GM10266 (cell line): ENCODE measurements around the gene SLC27A1.

Experiments
- DNase-seq: peaks from one replicate; pipeline ENCODE4 v3.0.0; 2012; ENCODE audit errors: extremely low spot score
- CTCF ChIP-seq: IDR thresholded peaks from 2 replicates; pipeline ENCODE4 v1.5.1; 2012; ENCODE audit warnings: mild to moderate bottlenecking, low read depth; ENCODE audit not compliant: control insufficient read depth, insufficient read depth; ENCODE audit errors: missing control alignments

The SLC27A1 gene

GRCh38 chr19:17534767-17535166 lies 64.4 kb downstream of the SLC27A1 start:
- DNase-seq: no peak
- no peak for TF ChIP-seq CTCF

GRCh38 chr19:17536955-17537354 lies 66.6 kb downstream of the SLC27A1 start:
- DNase-seq: no peak

GRCh38 chr19:17538684-17539237 lies 68.4 kb downstream of the SLC27A1 start:
- TF ChIP-seq CTCF: no peak
- no peak for DNase-seq

More at GRCh38 chr19:17536955-17537354, 66.6 kb downstream of the SLC27A1 start:
- TF ChIP-seq CTCF: no peak

- DNase-seq: peak; percentile 98
Observed at GRCh38 chr19:17539238-17540117, 69.2 kb downstream of the SLC27A1 start.

GRCh38 chr19:17540174-17540573 lies 69.8 kb downstream of the SLC27A1 start:
- DNase-seq: no peak
- TF ChIP-seq CTCF: no peak

More at GRCh38 chr19:17539238-17540117, 69.2 kb downstream of the SLC27A1 start:
- peak; percentile 30 for TF ChIP-seq CTCF

- TF ChIP-seq CTCF: no peak
- DNase-seq: no peak
Observed at GRCh38 chr19:17541184-17541759, 70.9 kb downstream of the SLC27A1 start.
